Activated CD8-positive, alpha-beta memory T cell treated with anti-CD3 and anti-CD28 coated beads, Interleukin-2, amount 50 U/mL, for 1 hour (primary cell): Measurements from ENCODE around the gene CACNA1H.
"Not testable (repeated sequence)": the region's sequence is repeated elsewhere in the genome, so short reads cannot be mapped to it uniquely, and the experiment has no call there.

Source experiments
- DNase-seq: peaks from one replicate; pipeline ENCODE4 v3.0.0-alpha.2; 2020; ENCODE audit errors: extremely low read depth

Gene CACNA1H

DNA sequence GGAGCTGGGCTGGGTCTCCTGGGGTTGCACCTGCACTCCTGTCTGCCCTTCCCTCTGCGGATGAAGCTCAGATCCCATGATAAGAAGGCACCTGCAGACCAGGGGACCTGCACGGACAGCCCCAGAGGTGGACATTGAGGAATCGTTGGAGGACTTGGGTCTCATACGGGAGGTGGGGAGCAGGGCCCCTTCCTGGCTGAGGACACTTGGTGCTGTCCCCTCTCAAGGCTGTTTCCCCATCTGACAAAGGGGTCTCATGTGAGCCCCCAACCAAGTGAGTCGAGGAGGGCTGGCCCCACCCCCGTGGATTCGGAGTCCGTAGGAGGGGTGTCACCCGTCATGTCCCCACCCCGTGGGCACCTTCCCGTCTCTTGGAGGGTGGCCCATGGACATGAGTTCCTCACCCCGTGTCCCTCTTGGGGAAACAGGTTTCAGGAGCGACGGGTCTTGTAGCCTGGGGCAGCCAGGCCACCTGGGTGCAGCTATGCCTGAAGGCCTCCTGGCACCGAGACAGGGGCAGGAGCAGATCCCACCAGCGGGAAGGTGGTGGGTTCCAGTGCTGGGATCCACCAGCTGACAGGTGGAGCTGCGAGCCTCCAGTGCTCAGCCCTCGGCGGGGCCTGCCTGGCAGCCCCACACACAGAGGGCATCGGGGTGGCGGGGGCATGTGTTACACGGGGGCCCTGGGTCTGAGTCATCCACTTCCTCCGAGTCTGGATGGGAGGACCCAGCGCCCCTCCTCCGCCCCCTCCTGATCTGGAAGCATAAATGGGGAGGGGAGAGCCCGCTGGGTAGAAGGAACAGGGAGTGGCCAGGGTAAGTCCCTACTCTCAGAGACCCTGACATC is 102.6 kb downstream of the CACNA1H start, which contains the start of gene TPSD1:
TSS of gene TPSD1 (plus strand) at position 794 of the 847 bp plus-strand sequence. CDS start 212 bp downstream, outside the sequence.
- not testable (repeated sequence) for DNase-seq

DNA sequence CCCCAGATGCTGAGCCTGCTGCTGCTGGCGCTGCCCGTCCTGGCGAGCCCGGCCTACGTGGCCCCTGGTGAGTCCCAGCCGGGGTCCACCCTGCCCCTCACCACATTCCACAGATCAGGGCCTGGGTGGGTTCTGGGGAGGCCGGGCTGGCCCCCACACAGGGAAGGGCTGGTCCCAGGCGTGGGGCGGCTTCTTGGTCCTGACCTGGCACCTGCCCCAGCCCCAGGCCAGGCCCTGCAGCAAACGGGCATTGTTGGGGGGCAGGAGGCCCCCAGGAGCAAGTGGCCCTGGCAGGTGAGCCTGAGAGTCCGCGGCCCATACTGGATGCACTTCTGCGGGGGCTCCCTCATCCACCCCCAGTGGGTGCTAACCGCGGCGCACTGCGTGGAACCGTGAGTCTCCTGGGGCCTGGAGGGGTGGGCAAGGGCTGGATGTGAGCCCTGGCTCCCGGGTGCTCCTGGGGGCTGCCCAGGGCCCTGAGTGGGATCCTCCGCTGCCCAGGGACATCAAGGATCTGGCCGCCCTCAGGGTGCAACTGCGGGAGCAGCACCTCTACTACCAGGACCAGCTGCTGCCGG is 103.5 kb downstream of the CACNA1H start:
- DNase-seq: not testable (repeated sequence)

GRCh38 chr16:1256874-1257322 is 104.0 kb downstream of the CACNA1H start:
- no peak for DNase-seq

- DNase-seq: no peak
Observed at GRCh38 chr16:1257561-1258224, 104.8 kb downstream of the CACNA1H start.

GRCh38 chr16:1258225-1258600 is 105.3 kb downstream of the CACNA1H start:
- DNase-seq: no peak

DNA sequence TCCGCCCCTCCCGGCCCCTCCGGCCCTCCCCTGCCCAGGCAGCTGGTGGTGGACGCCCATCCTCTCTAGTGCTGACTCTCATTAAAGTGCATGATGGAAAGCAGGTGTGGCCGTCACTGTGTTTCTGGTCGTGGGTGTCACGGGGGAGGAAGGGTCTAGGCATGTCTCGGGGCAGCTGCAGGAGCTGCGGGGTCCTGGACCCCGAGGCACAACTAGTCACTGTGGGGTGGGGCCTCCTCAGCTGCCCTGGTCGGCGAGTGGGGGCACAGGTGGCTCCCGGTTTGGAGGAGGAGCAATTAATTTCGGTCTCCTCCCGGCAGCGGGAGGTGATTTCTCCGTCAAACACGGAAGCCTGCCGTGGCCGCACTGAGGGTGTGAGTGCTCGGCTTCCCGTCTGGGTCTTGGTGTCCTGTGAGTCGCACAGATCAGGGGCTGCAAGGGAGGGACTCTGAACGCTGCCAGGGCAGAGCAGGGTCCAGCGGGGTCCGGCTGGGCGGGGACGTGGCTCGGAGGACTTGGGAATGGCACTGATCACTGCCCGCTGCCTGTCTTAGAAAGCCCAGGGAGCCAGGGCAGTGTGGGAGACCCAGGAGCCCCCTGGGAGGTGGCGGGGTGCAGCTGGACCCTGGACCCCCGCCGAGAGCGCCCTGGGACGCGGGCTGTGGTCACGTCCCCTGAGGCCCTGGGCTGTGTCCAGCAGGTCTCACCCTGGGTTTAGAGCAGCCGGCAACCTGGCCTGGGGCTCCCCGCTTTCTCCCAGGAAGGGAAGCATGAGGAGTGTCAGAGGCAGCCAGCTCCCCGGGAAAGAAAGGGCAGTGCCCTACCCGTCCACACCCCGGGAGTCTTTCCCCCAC is 106.2 kb downstream of the CACNA1H start:
- DNase-seq: no peak

- no peak for DNase-seq
Observed at GRCh38 chr16:1259760-1260068, 106.8 kb downstream of the CACNA1H start.

DNA sequence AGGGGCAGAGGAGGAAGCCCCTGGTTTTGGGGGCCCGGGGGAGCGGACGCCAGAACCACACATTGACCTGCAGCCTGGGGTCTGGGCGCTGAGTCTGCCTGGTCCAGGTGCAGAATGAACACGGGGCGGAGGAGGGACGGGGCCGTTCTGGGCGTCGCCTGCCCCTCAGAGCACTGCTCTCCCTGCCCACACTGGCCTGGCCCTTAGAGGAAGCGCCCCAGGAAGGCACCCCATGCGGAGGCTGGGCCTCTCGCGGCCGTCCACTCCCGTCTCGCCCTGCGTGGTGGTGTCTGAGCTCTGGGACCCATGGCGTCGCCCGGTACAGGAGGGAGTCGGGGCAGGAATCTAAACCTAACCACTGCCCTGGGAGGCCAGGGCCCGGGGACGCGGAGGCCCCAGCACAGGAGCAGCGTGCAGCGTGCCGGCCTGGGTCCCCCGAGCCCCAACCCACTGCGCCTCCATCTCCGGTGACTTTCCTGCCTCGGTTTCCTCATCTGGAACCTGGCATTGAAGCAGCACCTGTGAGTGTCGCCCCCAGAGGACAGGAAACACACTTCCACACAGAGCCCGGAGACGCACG is 107.3 kb downstream of the CACNA1H start:
- DNase-seq: no peak

GRCh38 chr16:1261131-1261892 is 108.4 kb downstream of the CACNA1H start:
- no peak for DNase-seq

DNA sequence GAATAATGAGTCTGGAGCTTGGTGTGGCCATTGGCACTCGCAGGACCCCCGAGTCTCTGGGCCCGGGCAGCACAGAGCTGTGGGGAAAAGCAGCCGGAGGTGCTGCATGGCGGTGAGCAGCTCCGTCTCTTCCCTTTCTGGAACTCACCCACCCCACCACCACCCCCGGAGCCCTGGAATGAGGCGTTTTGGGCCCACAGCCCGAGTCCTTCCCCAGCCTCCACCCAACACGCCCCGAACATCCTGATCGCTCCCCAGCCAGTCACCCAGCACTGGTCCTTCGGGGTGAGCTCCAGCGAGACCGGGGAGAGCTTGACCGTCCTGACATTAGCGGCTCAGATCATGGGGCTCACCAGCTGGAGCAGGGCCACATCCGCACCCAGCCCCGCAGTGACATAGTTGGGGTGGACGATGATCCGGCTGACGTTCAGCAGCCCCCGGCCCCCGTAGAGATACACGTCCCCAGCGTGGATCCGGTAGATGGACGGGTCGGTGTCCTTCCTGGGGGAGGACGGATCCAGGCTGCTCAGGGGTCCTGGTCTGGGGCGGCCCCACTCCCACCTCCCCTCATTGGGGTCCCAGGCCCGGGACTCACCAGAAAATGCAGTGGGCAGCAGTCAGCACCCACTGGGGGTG is 109.4 kb downstream of the CACNA1H start:
- DNase-seq: no peak

DNA sequence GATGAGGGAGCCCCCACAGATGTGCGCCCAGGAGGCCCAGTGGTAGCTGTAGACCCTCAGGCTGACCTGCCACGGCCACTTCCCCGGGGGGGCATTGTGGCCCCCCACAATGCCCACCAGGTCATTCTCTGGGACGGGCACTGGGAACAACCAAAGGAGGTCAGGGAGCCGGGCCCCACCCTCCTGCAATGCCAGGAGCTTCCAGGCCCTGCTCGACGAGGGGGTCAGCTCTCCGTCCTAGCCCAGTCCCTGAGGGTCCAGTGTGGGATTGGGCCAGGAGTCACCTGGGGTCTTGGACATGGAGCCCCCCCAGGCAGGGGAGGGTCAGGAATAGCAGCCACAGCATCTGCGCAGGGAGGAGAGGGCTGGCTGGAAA is 109.9 kb downstream of the CACNA1H start:
- DNase-seq: no peak

GRCh38 chr16:1263591-1264344 is 110.9 kb downstream of the CACNA1H start:
- DNase-seq: no peak

DNA sequence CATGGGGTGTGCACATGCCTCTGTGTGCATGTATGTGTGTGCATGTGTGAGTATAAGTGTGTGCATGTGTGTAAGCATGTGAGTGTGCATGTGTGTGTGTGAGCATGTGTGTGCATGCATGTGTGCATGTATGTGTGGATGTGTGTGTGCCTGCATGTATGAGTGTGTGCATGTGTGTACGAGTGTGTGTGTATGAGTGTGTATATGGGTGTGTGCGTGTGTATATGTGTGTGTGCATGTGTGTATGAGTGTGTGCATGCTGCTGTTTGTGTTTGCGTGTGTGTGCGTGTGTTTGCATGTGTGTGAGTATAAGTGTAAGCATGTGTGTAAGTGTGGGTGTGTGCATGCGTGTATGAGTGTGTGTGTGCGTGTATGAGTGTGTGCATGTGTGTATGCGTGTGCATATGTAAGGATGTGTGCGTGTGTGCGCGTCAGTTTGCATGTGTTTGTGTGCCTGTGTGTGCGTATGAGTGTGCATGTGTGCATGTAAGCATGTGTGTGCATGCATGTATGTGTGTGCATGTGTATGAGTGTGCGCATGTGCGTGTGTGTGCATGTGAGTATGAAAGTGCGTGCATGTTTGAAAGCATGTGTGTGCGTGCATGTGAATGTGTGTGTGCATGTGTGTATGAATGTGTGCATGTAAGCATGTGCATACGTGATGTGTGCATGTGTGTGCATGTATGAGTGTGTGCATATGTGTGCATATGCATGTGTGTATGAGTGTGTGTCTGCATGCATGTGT is 111.6 kb downstream of the CACNA1H start:
- DNase-seq: no peak

DNA sequence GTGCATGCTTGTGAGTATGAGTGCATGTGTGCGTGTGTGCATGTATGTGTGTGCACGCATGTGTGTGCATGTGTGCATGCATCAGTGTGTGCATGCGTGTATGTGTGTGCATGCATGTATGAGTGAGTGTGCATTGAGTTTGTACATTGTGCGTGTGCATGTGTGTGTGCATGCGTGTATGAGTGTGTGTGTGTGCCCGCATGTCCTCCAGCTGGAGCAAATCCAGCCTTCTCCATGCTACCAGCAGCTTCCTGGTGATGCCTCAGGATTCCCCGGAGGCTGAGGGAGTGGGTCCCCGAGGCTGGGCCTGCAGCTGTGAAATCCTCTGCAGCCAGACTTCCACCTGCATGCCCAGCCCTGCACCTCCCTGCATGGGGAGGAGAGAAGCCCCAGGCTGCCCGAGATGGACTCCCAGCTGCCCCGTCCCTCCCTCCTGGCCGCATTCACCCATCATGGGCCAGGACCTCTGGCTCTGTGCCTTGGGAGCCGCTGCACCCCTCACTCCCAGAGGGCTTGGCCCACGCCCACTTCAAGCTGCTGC is 112.3 kb downstream of the CACNA1H start:
- DNase-seq: no peak

- no peak for DNase-seq
Observed at GRCh38 chr16:1265826-1266225, 112.9 kb downstream of the CACNA1H start.

GRCh38 chr16:1269418-1269817 is 116.5 kb downstream of the CACNA1H start:
- not testable (repeated sequence) for DNase-seq

DNA sequence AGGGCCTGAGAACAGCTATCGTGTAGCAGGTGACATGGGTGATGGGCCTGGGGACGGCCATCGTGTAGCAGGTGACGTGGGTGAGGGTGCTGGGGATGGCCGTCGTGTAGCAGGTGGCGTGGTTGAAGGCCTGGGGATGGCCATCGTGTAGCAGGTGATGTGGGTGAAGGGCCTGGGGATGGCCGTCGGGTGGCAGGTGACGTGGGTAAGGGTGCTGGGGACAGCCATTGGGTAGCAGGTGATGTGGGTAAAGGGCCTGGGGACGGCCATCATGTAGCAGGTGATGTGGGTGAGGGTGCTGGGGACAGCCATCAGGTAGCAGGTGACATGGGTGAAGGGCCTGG is 118.4 kb downstream of the CACNA1H start:
- DNase-seq: no peak
